Measurements from ENCODE around the gene PCSK4. TPM values are rescaled to one million over a fixed set of nuclear protein-coding genes. Genes with fewer than 3 reads are reported as not detected.
A peak's percentile ranks its signal among the peaks of the same experiment; 100 is the strongest.

The PCSK4 gene
- total and polyA plus RNA-seq, 2 of the 13 experiments (the other 11 are each of a cell fraction or from before 2014, with no cell fraction given), result 2.0 to 2.7 TPM

DNA sequence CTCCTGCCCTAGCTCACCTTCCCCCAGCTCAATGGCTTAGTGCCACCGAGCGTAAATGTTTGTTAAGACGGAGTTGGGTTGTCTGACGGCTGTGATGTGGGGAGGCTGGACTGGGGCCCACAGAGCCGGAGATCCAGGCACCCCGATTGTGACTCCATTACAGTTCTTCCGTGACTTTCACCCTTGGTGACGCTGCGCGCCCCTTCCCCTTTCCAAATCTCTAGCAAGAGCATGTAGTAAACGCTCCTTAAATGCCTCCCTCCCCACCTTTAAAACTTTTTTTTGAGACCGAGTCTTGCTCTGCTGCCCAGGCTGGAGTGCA lies 1.7 kb upstream of the PCSK4 start:
- CTCF ChIA-PET (ENCODE audit: low intra/inter-chr PET ratio, low total read pairs), result no interaction called here
- no peak for TF ChIP-seq ZNF720 (CRISPR knock-in tag; IDR thresholded peaks at IDR 0.05)
- peak; percentile 51; the same call in 1 of the 2 replicates for TF ChIP-seq ZNF20 (CRISPR knock-in tag; IDR thresholded peaks at IDR 0.05)
- TF ChIP-seq ZNF850 (CRISPR knock-in tag; conservative IDR thresholded peaks at IDR 0.05), result peak; percentile 22; the same call in 1 of the 2 replicates
- TF ChIP-seq, protein P1, sequence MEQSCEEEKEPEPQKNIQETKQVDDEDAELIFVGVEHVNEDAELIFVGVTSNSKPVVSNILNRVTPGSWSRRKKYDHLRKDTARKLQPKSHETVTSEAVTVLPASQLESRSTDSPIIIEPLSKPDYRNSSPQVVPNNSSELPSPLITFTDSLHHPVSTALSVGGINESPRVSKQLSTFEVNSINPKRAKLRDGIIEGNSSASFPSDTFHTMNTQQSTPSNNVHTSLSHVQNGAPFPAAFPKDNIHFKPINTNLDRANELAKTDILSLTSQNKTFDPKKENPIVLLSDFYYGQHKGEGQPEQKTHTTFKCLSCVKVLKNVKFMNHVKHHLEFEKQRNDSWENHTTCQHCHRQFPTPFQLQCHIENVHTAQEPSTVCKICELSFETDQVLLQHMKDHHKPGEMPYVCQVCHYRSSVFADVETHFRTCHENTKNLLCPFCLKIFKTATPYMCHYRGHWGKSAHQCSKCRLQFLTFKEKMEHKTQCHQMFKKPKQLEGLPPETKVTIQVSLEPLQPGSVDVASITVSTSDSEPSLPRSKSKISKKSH (CRISPR knock-in tag; IDR thresholded peaks at IDR 0.05; ENCODE audit: borderline replicate concordance), result no peak
- no peak for TF ChIP-seq PAWR (CRISPR knock-in tag; IDR thresholded peaks at IDR 0.05; ENCODE audit: borderline replicate concordance)
- TF ChIP-seq, protein P2, sequence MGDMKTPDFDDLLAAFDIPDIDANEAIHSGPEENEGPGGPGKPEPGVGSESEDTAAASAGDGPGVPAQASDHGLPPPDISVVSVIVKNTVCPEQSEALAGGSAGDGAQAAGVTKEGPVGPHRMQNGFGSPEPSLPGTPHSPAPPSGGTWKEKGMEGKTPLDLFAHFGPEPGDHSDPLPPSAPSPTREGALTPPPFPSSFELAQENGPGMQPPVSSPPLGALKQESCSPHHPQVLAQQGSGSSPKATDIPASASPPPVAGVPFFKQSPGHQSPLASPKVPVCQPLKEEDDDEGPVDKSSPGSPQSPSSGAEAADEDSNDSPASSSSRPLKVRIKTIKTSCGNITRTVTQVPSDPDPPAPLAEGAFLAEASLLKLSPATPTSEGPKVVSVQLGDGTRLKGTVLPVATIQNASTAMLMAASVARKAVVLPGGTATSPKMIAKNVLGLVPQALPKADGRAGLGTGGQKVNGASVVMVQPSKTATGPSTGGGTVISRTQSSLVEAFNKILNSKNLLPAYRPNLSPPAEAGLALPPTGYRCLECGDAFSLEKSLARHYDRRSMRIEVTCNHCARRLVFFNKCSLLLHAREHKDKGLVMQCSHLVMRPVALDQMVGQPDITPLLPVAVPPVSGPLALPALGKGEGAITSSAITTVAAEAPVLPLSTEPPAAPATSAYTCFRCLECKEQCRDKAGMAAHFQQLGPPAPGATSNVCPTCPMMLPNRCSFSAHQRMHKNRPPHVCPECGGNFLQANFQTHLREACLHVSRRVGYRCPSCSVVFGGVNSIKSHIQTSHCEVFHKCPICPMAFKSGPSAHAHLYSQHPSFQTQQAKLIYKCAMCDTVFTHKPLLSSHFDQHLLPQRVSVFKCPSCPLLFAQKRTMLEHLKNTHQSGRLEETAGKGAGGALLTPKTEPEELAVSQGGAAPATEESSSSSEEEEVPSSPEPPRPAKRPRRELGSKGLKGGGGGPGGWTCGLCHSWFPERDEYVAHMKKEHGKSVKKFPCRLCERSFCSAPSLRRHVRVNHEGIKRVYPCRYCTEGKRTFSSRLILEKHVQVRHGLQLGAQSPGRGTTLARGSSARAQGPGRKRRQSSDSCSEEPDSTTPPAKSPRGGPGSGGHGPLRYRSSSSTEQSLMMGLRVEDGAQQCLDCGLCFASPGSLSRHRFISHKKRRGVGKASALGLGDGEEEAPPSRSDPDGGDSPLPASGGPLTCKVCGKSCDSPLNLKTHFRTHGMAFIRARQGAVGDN (CRISPR knock-in tag; IDR thresholded peaks at IDR 0.05), result no peak
- TF ChIP-seq, protein P3, sequence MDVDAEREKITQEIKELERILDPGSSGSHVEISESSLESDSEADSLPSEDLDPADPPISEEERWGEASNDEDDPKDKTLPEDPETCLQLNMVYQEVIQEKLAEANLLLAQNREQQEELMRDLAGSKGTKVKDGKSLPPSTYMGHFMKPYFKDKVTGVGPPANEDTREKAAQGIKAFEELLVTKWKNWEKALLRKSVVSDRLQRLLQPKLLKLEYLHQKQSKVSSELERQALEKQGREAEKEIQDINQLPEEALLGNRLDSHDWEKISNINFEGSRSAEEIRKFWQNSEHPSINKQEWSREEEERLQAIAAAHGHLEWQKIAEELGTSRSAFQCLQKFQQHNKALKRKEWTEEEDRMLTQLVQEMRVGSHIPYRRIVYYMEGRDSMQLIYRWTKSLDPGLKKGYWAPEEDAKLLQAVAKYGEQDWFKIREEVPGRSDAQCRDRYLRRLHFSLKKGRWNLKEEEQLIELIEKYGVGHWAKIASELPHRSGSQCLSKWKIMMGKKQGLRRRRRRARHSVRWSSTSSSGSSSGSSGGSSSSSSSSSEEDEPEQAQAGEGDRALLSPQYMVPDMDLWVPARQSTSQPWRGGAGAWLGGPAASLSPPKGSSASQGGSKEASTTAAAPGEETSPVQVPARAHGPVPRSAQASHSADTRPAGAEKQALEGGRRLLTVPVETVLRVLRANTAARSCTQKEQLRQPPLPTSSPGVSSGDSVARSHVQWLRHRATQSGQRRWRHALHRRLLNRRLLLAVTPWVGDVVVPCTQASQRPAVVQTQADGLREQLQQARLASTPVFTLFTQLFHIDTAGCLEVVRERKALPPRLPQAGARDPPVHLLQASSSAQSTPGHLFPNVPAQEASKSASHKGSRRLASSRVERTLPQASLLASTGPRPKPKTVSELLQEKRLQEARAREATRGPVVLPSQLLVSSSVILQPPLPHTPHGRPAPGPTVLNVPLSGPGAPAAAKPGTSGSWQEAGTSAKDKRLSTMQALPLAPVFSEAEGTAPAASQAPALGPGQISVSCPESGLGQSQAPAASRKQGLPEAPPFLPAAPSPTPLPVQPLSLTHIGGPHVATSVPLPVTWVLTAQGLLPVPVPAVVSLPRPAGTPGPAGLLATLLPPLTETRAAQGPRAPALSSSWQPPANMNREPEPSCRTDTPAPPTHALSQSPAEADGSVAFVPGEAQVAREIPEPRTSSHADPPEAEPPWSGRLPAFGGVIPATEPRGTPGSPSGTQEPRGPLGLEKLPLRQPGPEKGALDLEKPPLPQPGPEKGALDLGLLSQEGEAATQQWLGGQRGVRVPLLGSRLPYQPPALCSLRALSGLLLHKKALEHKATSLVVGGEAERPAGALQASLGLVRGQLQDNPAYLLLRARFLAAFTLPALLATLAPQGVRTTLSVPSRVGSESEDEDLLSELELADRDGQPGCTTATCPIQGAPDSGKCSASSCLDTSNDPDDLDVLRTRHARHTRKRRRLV (CRISPR knock-in tag; IDR thresholded peaks at IDR 0.05), result 0 out of 2 replicates have a peak, but pooled peaks have one; percentile 14
- peak; percentile 19 for TF ChIP-seq RBM22 (optimal IDR thresholded peaks at IDR 0.05; ENCODE audit: low read length)
- TF ChIP-seq ZMYM2 (CRISPR knock-in tag; IDR thresholded peaks at IDR 0.05), result 0 out of 2 replicates have a peak, but pooled peaks have one; percentile 1
- TF ChIP-seq ESRRA (CRISPR knock-in tag; IDR thresholded peaks at IDR 0.05; ENCODE audit: low read depth), result 0 out of 2 replicates have a peak, but pooled peaks have one; percentile 5

More for the DNA sequence above, 1.7 kb upstream of the PCSK4 start:
- Histone ChIP-seq H3K27me3 (ENCODE audit: control insufficient read depth in 1 of 2, insufficient read depth in 2 of 2, low read length in 2 of 2) (no peaks in the 10 kb centered on the region), H3K4me3 (replicated peaks in 1 of 3; ENCODE audit: insufficient read depth in 1 of 3, low read depth in 2 of 3, low read length in 3 of 3) (peak overlapping the region; percentile 72 to 85 (median 77)), H2AFZ (ENCODE audit: low read length) (no peak overlapping the region), H3K4me1 (ENCODE audit: insufficient read depth, low read length) (peaks cover 46% of the 10 kb centered on the region), H3K9ac (ENCODE audit: insufficient read depth, low read depth, low read length) (peak overlapping the region; percentile 74), H3K79me2 (ENCODE audit: insufficient read depth, low read length) (peaks cover 6% of the 10 kb centered on the region), H3K36me3 (replicated peaks in 1 of 2; ENCODE audit: control insufficient read depth in 1 of 2, insufficient read depth in 2 of 2, low read length in 2 of 2) (no peaks in the 10 kb centered on the region), H3K27ac (ENCODE audit: extremely low read length, insufficient read depth, low read length) (peak overlapping the region; percentile 68), H4K20me1 (ENCODE audit: insufficient read depth, low read length) (no peaks in the 10 kb centered on the region), H3K4me2 (ENCODE audit: low read depth, low read length) (peak overlapping the region; percentile 94), H3K9me3 (ENCODE audit: low read length) (no peaks in the 10 kb centered on the region)
- in situ Hi-C loops (cut with HindIII; ENCODE audit: extremely low pct_ligation_motif_present, low pct_unique_long_range_greater_than_20kb), result no loop called here
- ATAC-seq (no peak), DNase-seq (ENCODE audit: low spot score) (no peak), FAIRE-seq (no peak)
- 8% methylated on average over 7 of the region's 12 CpGs for WGBS (ENCODE audit: low lambda C conversion rate)
- no TSS peak for BruUV-seq (replicated peaks)
- intact Hi-C loops (cut with micrococcal nuclease; ENCODE audit: unreplicated experiment), result no loop called here
- POLR2A ChIA-PET, result interaction anchor here (0.7 to 3.6 kb wide), 10 partner anchors 10 to 223 kb away, joined by 3 to 34 read pairs (median 9); partner anchors contain the start of gene CIRBP

Data from HepG2 (cell line).